ENCODE data around the gene HPSE.

- TF ChIP-seq CTCF (conservative IDR thresholded peaks at IDR 0.05) (no peak), ZFX (IDR thresholded peaks at IDR 0.05) (no peak)
Observed at GRCh38 chr4:83318666-83319065, 16.0 kb downstream of the HPSE start.
